Muscle layer of duodenum (tissue), 2 donors: ENCODE data around the gene STPG3.
"Not testable (repeated sequence)": the region's sequence is repeated elsewhere in the genome, so short reads cannot be mapped to it uniquely, and the experiment has no call there.

Source experiments
- H3K27ac ChIP-seq: one replicate; pipeline ENCODE4 v1.7.0; 2013; ENCODE audit warnings: mild to moderate bottlenecking, low read length
- H3K27me3 ChIP-seq: one replicate; pipeline ENCODE4 v1.7.0; 2013; ENCODE audit warnings: low read depth, mild to moderate bottlenecking, control low read depth, low read length
- H3K36me3 ChIP-seq, 2 donors: one replicate each; pipeline ENCODE4 v1.7.0; 2013; ENCODE audit warnings: low read length in 2 of 2, control low read depth in 1 of 2, mild to moderate bottlenecking in 1 of 2; ENCODE audit not compliant: insufficient read depth in 2 of 2, control insufficient read depth in 1 of 2
- H3K4me1 ChIP-seq, 2 donors: one replicate each; pipeline ENCODE4 v1.7.0; 2013; ENCODE audit warnings: low read length in 2 of 2, mild to moderate bottlenecking in 2 of 2, control low read depth in 1 of 2, moderate library complexity in 1 of 2; ENCODE audit not compliant: insufficient read depth in 2 of 2, control insufficient read depth in 1 of 2
- H3K4me3 ChIP-seq, 2 donors: one replicate each; pipeline ENCODE4 v1.7.0; 2013; ENCODE audit warnings: low read length in 2 of 2, low read depth in 1 of 2, mild to moderate bottlenecking in 1 of 2
- H3K9me3 ChIP-seq, 2 donors: one replicate each; pipeline ENCODE4 v1.7.0; 2013; ENCODE audit warnings: low read length in 2 of 2, control low read depth in 1 of 2, mild to moderate bottlenecking in 1 of 2; ENCODE audit not compliant: control insufficient read depth in 1 of 2
- donor health status: healthy.

The STPG3 gene

DNA sequence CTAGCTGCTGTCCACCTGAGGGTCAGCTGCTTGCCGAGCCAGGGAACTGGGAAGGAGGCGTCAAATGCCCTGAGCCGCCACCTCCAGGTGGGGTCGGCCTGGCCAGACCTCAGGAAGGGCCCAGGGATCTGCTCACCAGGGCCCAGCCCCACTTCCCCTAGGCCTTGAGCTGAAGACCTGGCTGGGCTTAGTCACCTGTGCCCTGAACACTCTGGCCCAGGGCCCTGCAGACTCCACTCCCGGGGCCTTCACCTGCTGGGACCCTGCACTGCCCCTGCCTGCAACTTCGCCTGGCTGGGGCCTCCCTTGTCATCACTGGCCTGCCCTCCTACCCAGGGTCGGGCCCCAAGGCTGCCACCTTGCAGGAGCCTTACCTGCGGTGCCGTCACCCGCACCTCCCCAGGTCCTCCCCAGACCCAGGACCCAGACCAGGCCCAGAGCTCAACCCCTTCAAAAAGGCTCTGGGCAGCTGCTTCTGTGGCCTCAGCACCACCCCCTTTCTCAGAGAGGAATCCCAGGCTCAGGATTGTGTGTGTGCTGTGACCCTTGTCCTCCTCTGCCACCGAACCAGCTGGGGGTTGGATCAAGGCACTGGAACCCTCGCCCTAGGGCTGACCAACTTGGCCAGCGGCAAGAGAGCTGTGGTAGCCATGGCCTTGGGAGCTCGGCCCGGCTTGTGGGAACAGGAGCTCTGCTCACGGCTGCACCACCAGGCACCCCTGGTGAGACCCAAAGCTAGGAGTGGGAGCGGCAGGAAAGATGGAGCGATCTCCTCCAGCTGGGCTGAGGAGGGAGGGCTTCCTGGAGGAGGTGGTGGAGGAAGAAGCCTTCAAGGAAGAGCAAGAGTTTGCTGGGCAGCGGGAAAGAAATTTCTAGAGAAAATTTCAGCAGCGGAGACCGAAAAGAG is 2.9 kb downstream of the STPG3 start:
- Histone ChIP-seq H3K36me3 (peaks cover 10 to 15% of the 10 kb centered on the region in 2 donors), H3K4me3 (peak overlapping the region; percentile 60 to 99), H3K27ac (peak overlapping the region; percentile 23), H3K9me3 (no peaks in the 10 kb centered on the region), H3K27me3 (no peaks in the 10 kb centered on the region), H3K4me1 (peaks cover 9 to 23% of the 10 kb centered on the region in 2 donors)

DNA sequence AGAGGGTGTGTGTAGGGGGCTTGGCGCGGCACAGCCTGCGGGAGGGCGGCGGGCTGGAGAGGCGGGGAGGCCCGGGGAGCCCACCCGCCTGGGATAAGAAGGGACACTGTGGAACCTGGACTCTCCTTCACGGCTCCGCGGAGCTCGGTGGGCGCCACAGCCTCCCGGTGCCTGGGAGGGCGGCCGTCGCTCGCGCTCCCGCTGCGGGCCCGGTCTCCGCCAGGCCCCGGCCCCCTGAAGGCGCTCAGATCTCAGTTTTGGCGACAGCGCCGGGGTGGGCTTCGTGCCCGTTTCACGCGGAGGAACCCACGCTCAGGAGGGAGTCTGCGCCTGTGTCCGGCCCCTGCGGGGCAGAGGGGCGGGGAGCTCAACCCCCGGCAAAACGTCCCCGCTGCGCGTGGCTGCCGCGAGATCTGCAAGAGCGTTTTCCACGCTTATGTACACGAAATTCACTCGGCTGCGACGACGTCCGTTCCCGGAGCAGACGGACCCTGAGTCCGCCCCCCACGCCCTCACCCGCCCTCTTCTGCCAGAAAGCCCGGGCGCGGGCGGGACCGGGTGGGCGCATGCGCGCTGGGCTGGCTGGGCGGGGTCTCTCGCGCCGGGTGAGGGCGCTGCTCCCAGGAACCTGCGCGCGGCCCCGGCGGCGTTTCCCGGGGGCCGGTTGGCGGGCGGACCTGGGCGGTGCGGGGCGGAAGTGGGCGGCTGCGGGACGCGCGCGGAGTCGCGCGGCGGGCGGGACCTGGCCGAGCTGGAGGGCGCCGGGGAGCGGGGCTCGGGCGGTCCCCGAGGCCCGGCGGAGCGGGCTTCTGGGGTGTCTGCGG is 3.8 kb downstream of the STPG3 start, which contains the start of gene NELFB:
NELFB (plus strand) TSS at position 704 of the 824 bp plus-strand sequence.
- peak within 1 kb of the TSS; percentile 23 for H3K27ac ChIP-seq
- no peaks in the 10 kb centered on the region for H3K9me3 ChIP-seq
- no peaks in the 10 kb centered on the region for H3K27me3 ChIP-seq
- H3K4me3 ChIP-seq: peak within 1 kb of the TSS; percentile 81 to 99
- H3K36me3 ChIP-seq: peaks cover 11 to 19% of the 10 kb centered on the region in 2 donors
- H3K4me1 ChIP-seq: peaks cover 9 to 23% of the 10 kb centered on the region in 2 donors

GRCh38 chr9:137255448-137256114 is 4.5 kb downstream of the STPG3 start:
- no peaks in the 10 kb centered on the region for H3K9me3 ChIP-seq
- H3K27me3 ChIP-seq: no peaks in the 10 kb centered on the region
- H3K27ac ChIP-seq: peak overlapping the region; percentile 16
- H3K4me1 ChIP-seq: peaks cover 9 to 23% of the 10 kb centered on the region in 2 donors
- peak overlapping the region; percentile 81 to 99 for H3K4me3 ChIP-seq
- H3K36me3 ChIP-seq: peaks cover 11 to 19% of the 10 kb centered on the region in 2 donors

DNA sequence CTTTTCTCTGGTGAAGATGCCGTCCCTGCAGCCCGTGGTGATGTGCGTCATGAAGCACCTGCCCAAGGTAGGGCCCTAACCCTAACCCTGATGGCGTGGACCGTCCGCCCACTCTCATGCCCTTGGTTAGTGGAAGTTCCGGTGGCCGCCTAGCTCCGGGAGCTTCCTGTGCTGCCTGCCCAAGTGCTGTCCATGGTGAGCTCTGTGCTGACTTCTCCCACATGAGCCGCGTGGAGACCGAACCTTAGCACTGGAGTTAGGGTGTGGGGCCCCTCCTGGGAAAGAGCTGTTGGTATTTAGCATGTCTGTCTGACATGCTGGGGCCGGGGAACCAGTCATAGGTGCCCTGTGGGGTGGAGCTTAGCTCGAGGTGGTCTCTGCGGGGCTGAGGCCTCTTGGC is 5.3 kb downstream of the STPG3 start:
- no peaks in the 10 kb centered on the region for H3K27me3 ChIP-seq
- H3K9me3 ChIP-seq: no peaks in the 10 kb centered on the region
- peaks cover 9 to 23% of the 10 kb centered on the region in 2 donors for H3K4me1 ChIP-seq
- H3K27ac ChIP-seq: peak overlapping the region; percentile 16
- peak overlapping the region; percentile 81 to 99 for H3K4me3 ChIP-seq
- H3K36me3 ChIP-seq: peaks cover 11 to 19% of the 10 kb centered on the region in 2 donors

DNA sequence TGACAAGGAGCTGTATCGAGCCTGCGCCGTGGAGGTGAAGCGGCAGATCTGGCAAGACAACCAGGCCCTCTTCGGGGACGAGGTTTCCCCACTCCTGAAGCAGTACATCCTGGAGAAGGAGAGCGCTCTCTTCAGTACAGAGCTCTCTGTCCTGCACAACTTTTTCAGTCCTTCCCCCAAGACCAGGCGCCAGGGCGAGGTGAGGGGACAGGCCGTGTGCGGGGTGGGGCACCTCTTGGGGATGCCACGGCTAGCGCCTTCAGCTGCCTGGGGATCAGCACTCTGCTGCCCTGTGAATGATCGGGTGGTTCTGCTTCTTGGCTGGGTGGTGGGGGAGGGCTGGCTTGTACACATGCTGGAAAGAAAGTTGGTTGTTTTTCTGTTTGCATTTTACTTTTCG is 5.8 kb downstream of the STPG3 start:
- H3K27ac ChIP-seq: no peak overlapping the region
- peaks cover 11 to 19% of the 10 kb centered on the region in 2 donors for H3K36me3 ChIP-seq
- H3K4me3 ChIP-seq: peak overlapping the region in 1 of 2 donors; percentile 99
- no peaks in the 10 kb centered on the region for H3K9me3 ChIP-seq
- no peaks in the 10 kb centered on the region for H3K27me3 ChIP-seq
- H3K4me1 ChIP-seq: peaks cover 9 to 23% of the 10 kb centered on the region in 2 donors

GRCh38 chr9:137262173-137262908 is 11.3 kb downstream of the STPG3 start:
- H3K27me3 ChIP-seq, H3K27ac ChIP-seq, H3K9me3 ChIP-seq, H3K4me3 ChIP-seq, H3K4me1 ChIP-seq: not testable (repeated sequence)
- H3K36me3 ChIP-seq: peaks cover 12 to 45% of the 10 kb centered on the region in 2 donors

DNA sequence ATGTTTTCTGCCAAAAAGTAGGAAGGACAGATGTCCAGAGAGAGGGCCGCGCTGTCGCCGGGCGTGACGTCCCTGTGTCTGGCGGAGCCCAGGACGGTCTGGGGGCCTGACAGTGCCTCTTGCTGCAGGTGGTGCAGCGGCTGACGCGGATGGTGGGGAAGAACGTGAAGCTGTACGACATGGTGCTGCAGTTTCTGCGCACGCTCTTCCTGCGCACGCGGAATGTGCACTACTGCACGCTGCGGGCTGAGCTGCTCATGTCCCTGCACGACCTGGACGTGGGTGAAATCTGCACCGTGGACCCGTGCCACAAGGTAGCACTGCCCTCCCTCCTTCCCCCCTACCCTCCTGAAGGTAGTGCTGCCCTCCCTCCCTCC is 11.8 kb downstream of the STPG3 start:
- Histone ChIP-seq H3K36me3 (peaks cover 15 to 50% of the 10 kb centered on the region in 2 donors), H3K4me3 (no peak overlapping the region), H3K27ac (no peak overlapping the region), H3K9me3 (no peaks in the 10 kb centered on the region), H3K4me1 (no peaks in the 10 kb centered on the region), H3K27me3 (no peaks in the 10 kb centered on the region)

- H3K9me3 ChIP-seq: no peaks in the 10 kb centered on the region
- peaks cover 18 to 50% of the 10 kb centered on the region in 2 donors for H3K36me3 ChIP-seq
- no peaks in the 10 kb centered on the region for H3K27me3 ChIP-seq
- H3K27ac ChIP-seq: no peak overlapping the region
- H3K4me1 ChIP-seq: no peaks in the 10 kb centered on the region
- no peak overlapping the region for H3K4me3 ChIP-seq
Measured at GRCh38 chr9:137263506-137263905, 12.4 kb downstream of the STPG3 start.

DNA sequence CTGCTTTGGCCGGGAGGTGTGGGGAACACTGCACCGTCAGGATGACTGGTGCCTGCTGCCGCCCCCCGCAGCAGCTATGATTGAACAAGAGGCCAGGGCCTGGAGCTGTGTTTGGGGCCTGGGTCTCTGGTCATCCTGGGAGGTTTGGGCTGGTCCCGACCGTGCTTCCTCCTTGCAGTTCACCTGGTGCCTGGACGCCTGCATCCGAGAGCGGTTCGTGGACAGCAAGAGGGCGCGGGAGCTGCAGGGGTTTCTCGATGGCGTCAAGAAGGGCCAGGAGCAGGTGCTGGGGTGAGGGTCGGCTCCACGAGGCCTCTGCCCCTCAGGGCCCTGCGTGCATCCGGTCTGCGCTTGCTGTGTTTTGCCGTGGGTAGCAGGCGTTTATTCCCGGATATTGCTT is 13.0 kb downstream of the STPG3 start:
- peaks cover 13 to 45% of the 10 kb centered on the region in 2 donors for H3K36me3 ChIP-seq
- peaks cover 0 to 4% of the 10 kb centered on the region in 2 donors for H3K4me1 ChIP-seq
- H3K27me3 ChIP-seq: no peaks in the 10 kb centered on the region
- no peak overlapping the region for H3K4me3 ChIP-seq
- no peaks in the 10 kb centered on the region for H3K9me3 ChIP-seq
- no peak overlapping the region for H3K27ac ChIP-seq

DNA sequence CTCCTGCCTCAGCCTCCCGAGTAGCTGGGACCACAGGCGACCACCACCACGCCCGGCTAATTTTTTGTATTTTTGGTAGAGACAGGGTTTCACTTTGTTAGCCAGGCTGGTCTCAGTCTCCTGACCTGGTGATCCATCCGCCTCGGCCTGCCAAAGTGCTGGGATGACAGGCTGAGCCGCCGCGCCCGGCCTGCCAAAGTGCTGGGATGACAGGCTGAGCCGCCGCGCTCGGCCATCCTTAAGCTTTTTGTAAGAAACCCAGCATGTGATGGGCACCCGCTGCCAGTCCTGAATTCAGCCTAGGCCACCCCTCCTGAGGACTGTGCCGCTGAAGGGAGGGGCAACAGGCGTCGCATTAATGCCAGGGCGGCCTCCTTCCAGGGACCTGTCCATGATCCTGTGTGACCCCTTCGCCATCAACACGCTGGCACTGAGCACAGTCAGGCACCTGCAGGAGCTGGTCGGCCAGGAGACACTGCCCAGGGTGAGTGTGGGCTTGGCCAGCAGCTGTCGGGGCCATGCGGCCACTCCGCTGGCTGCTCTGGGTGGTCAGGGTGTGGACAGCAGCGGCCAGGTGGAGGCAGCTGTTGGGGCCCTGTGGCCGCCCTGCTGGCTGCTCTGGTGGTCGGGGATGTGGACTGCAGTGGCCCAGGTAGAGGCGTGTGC is 14.5 kb downstream of the STPG3 start:
- peaks cover 17 to 42% of the 10 kb centered on the region in 2 donors for H3K36me3 ChIP-seq
- H3K4me1 ChIP-seq: peaks cover 4 to 11% of the 10 kb centered on the region in 2 donors
- H3K27me3 ChIP-seq: no peaks in the 10 kb centered on the region
- no peak overlapping the region for H3K27ac ChIP-seq
- no peaks in the 10 kb centered on the region for H3K9me3 ChIP-seq
- H3K4me3 ChIP-seq: no peak overlapping the region
